Measurements from ENCODE around the gene RAD52. TPM values are rescaled to one million over a fixed set of nuclear protein-coding genes. Genes with fewer than 3 reads are reported as not detected.

The RAD52 gene
- total and polyA plus RNA-seq, 11 donors, result 4.1 to 9.7 (median 6.2) TPM

GRCh38 chr12:880656-881055 is 68.8 kb downstream of the RAD52 start:
- intact Hi-C loops (cut with DNase I), result loop anchor here in 1 of 10 donors (5.0 kb wide), 1 partner anchor 47 kb away; no protein-coding TSS in a partner anchor
- WGBS, 4 donors, result 78 to 88% (median 83%) methylated on average over 4 of the region's 4 CpGs
- no peak for DNase-seq

DNA sequence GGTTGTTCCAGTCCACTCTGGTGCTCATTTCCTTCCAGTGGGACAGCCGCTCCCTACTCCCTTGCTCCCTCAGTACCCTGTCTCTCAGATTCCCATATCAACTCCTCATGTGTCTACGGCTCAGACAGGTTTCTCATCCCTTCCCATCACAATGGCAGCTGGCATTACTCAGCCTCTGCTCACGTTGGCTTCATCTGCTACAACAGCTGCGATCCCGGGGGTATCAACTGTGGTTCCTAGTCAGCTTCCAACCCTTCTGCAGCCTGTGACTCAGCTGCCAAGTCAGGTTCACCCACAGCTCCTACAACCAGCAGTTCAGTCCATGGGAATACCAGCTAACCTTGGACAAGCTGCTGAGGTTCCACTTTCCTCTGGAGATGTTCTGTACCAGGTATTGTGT is 69.9 kb downstream of the RAD52 start:
- peak in 1 of 4 donors; percentile 34 for ATAC-seq
- no peaks in the 10 kb centered on the region for H3K4me1 ChIP-seq
- DNase-seq, result no peak
- WGBS, 4 donors, result 74 to 86% (median 82%) methylated on average over 5 of the region's 5 CpGs
- intact Hi-C loops (cut with DNase I), result loop anchor here in 1 of 10 donors (5.0 kb wide), 1 partner anchor 48 kb away; no protein-coding TSS in a partner anchor
- H3K27ac ChIP-seq, result no peak overlapping the region
- no peak for TF ChIP-seq POLR2A (IDR thresholded peaks at IDR 0.05)
- H3K4me3 ChIP-seq, result no peak overlapping the region
- no peaks in the 10 kb centered on the region for H3K27me3 ChIP-seq
- peaks cover 0 to 98% (median 93%) of the 10 kb centered on the region in 9 donors for H3K36me3 ChIP-seq
- no peaks in the 10 kb centered on the region for H3K9me3 ChIP-seq

More at GRCh38 chr12:880656-881055, 68.8 kb downstream of the RAD52 start:
- no peaks in the 10 kb centered on the region for H3K27me3 ChIP-seq
- H3K27ac ChIP-seq, result no peak overlapping the region
- ATAC-seq, result no peak
- H3K36me3 ChIP-seq, result peaks cover 0 to 98% (median 93%) of the 10 kb centered on the region in 9 donors
- no peak overlapping the region for H3K4me3 ChIP-seq
- TF ChIP-seq POLR2A (IDR thresholded peaks at IDR 0.05), result no peak
- TF ChIP-seq, protein P1, sequence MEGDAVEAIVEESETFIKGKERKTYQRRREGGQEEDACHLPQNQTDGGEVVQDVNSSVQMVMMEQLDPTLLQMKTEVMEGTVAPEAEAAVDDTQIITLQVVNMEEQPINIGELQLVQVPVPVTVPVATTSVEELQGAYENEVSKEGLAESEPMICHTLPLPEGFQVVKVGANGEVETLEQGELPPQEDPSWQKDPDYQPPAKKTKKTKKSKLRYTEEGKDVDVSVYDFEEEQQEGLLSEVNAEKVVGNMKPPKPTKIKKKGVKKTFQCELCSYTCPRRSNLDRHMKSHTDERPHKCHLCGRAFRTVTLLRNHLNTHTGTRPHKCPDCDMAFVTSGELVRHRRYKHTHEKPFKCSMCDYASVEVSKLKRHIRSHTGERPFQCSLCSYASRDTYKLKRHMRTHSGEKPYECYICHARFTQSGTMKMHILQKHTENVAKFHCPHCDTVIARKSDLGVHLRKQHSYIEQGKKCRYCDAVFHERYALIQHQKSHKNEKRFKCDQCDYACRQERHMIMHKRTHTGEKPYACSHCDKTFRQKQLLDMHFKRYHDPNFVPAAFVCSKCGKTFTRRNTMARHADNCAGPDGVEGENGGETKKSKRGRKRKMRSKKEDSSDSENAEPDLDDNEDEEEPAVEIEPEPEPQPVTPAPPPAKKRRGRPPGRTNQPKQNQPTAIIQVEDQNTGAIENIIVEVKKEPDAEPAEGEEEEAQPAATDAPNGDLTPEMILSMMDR (IDR thresholded peaks at IDR 0.05), result no peak
- no peaks in the 10 kb centered on the region for H3K4me1 ChIP-seq
- no peaks in the 10 kb centered on the region for H3K9me3 ChIP-seq

GRCh38 chr12:873954-874353 is 75.5 kb downstream of the RAD52 start:
- Histone ChIP-seq H3K4me3 (no peak overlapping the region), H3K9me3 (no peaks in the 10 kb centered on the region), H3K4me1 (peaks cover 0 to 5% (median 0%) of the 10 kb centered on the region in 12 donors), H3K27me3 (no peaks in the 10 kb centered on the region), H3K27ac (no peak overlapping the region), H3K36me3 (peaks cover 0 to 97% (median 92%) of the 10 kb centered on the region in 9 donors)
- ATAC-seq (peak in 2 of 4 donors; percentile 29 to 59), DNase-seq (no peak)
- intact Hi-C loops (cut with DNase I), result no loop called here
- TF ChIP-seq, protein P1 (IDR thresholded peaks at IDR 0.05), result no peak
- no peak for TF ChIP-seq POLR2A (IDR thresholded peaks at IDR 0.05)
- WGBS, 4 donors, result 67 to 91% (median 85%) methylated on average over 2 of the region's 2 CpGs

GRCh38 chr12:870378-870777 is 79.1 kb downstream of the RAD52 start:
- Histone ChIP-seq H3K36me3 (peaks cover 0 to 100% (median 95%) of the 10 kb centered on the region in 9 donors), H3K4me1 (peaks cover 0 to 5% (median 0%) of the 10 kb centered on the region in 12 donors), H3K27me3 (no peaks in the 10 kb centered on the region), H3K27ac (no peak overlapping the region), H3K9me3 (no peaks in the 10 kb centered on the region), H3K4me3 (no peak overlapping the region)
- ATAC-seq (no peak), DNase-seq (no peak)
- WGBS, 4 donors, result 79 to 96% (median 87%) methylated on average over 1 of the region's 1 CpG
- intact Hi-C loops (cut with DNase I), result no loop called here
- TF ChIP-seq POLR2A (IDR thresholded peaks at IDR 0.05), result no peak
- TF ChIP-seq, protein P1 (IDR thresholded peaks at IDR 0.05), result no peak

GRCh38 chr12:868722-869121 is 80.8 kb downstream of the RAD52 start:
- peaks cover 0 to 100% (median 95%) of the 10 kb centered on the region in 9 donors for H3K36me3 ChIP-seq
- intact Hi-C loops (cut with DNase I), result loop anchor here in 1 of 10 donors (5.0 kb wide), 1 partner anchor 34 kb away; no protein-coding TSS in a partner anchor
- no peak for TF ChIP-seq POLR2A (IDR thresholded peaks at IDR 0.05)
- TF ChIP-seq, protein P1 (IDR thresholded peaks at IDR 0.05), result no peak
- peaks cover 0 to under 1% (median 0%) of the 10 kb centered on the region in 12 donors for H3K4me1 ChIP-seq
- ATAC-seq, result no peak
- H3K27ac ChIP-seq, result no peak overlapping the region
- H3K27me3 ChIP-seq, result no peaks in the 10 kb centered on the region
- DNase-seq, result no peak
- 67 to 72% (median 68%) methylated on average over 3 of the region's 3 CpGs for WGBS, 4 donors
- H3K9me3 ChIP-seq, result no peaks in the 10 kb centered on the region
- H3K4me3 ChIP-seq, result no peak overlapping the region
